ENCODE data around the gene UIMC1. TPM values are rescaled to one million over a fixed set of nuclear protein-coding genes. Genes with fewer than 3 reads are reported as not detected.

UIMC1 gene
- total and polyA plus RNA-seq, 2 of the 4 experiments (the other 2 are of a cell fraction) = 19.5 to 27.6 TPM

DNA sequence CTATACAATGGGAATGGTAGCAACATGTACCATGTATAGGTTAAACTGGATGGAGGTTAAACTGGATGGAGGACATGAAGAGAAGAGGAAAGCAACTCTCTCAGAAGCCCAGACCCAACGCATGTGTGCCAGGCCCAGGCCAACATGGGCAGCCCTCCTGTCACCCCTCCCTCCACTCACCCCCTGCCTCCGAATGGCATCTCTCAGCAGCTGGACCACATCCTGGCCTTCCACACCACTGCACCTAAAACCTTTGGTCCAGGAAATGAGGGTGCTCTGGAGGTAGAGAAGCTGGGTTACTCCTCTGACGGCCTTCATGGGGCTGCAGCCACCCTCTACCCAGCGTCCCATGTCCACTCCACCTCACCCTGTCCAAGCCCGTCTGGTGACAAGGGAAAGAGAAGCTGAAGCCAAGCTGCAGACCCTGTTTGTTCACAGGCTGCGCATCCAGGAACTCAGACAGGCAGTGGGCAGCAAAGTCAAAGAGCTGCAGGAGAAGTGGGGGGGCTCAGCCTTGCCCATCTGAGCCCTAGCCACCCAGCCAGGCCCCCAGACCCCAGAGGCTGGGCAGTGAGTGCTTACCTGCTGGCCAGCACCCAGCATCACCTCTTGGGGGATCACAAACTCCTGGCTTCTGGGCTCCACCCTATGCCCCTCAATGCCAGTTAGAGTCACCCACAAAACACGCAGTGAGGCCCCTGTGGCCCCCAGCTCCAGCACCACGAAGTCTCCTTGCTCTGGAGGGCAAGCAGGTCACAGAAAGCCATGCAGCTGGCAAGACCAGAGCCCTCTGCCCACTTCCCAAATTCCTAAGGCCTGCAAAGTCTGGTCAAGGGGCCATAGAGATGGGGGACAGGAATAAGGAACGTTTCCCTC is 115.9 kb downstream of the UIMC1 start (continued):
- TF ChIP-seq ELK1 (IDR thresholded peaks at IDR 0.05; ENCODE audit: borderline replicate concordance, low read depth, low read length) = no peak

Data from IMR-90 (cell line).